IMR-90 (cell line): ENCODE data around the gene IFIT3. TPM values are rescaled to one million over a fixed set of nuclear protein-coding genes. Genes with fewer than 3 reads are reported as not detected.

Source experiments
- ATAC-seq: fragments of 200-7000 bp; cut with Tn5 transposase; 2 replicates; pipeline ENCODE4 v1.9.1; 2020; ENCODE audit warnings: low read depth, mild to moderate bottlenecking, moderate library complexity
- BruUV-seq: library from RNA; stranded (reverse); fragments of 400-500 nt; replicated peaks from 2 replicates; lab custom pipeline; 2021; lab: Mats Ljungman, UMichigan
- CTCF ChIA-PET: fragments of 300-600 bp; formaldehyde crosslinking; extraction: SDS; loops from one replicate; lab custom pipeline; 2021; ENCODE audit warnings: antibody characterized with exemption; lab: Yijun Ruan, JAX
- POLR2A ChIA-PET: fragments of 300-600 bp; sonication (Branson Sonifier 250); formaldehyde crosslinking; loops from one replicate; lab custom pipeline; 2022; ENCODE audit warnings: antibody characterized with exemption; ENCODE audit not compliant: unreplicated experiment; lab: Charles Lee
- DNase-seq: peaks from one replicate; pipeline ENCODE4 v3.0.0; 2013
- H2AFZ ChIP-seq: replicated peaks from 2 replicates; pipeline ENCODE3; 2013; ENCODE audit warnings: low read length, mild to moderate bottlenecking; ENCODE audit not compliant: poor library complexity
- H2AK5ac ChIP-seq: 2 replicates; pipeline ENCODE4 v1.6.1; 2013; ENCODE audit warnings: low read depth, low read length, inconsistent platforms
- H2AK9ac ChIP-seq: replicated peaks from 2 replicates; pipeline ENCODE3; 2013; ENCODE audit warnings: mild to moderate bottlenecking, low read depth, low read length, moderate library complexity; ENCODE audit not compliant: poor library complexity
- H2BK120ac ChIP-seq: 2 replicates; pipeline ENCODE4 v1.6.1; 2013; ENCODE audit warnings: low read depth, low read length, inconsistent platforms
- H2BK15ac ChIP-seq: 3 replicates; pipeline ENCODE4 v1.6.1; 2013; ENCODE audit warnings: low read depth, low read length, inconsistent platforms
- H2BK20ac ChIP-seq: 2 replicates; pipeline ENCODE4 v1.6.1; 2013; ENCODE audit warnings: low read depth, mild to moderate bottlenecking, inconsistent platforms, low read length, moderate library complexity
- H2BK5ac ChIP-seq: 2 replicates; pipeline ENCODE4 v1.6.1; 2013; ENCODE audit warnings: mild to moderate bottlenecking, low read depth, low read length, inconsistent platforms; ENCODE audit not compliant: poor library complexity, severe bottlenecking
- H3K14ac ChIP-seq: replicated peaks from 2 replicates; pipeline ENCODE4 v1.6.1; 2013; ENCODE audit warnings: low read depth, low read length, inconsistent platforms
- H3K18ac ChIP-seq: 2 replicates; pipeline ENCODE4 v1.6.1; 2013; ENCODE audit warnings: low read depth, low read length, control low read depth
- H3K23ac ChIP-seq: 2 replicates; pipeline ENCODE4 v1.6.1; 2013; ENCODE audit warnings: low read depth, low read length, inconsistent platforms
- H3K27ac ChIP-seq: 2 replicates; pipeline ENCODE4 v1.5.1; 2013; ENCODE audit warnings: mild to moderate bottlenecking, control low read depth, low read length; ENCODE audit not compliant: insufficient read depth
- H3K27me3 ChIP-seq: 2 replicates; pipeline ENCODE4 v1.6.1; 2013; ENCODE audit warnings: low read length; ENCODE audit not compliant: control insufficient read depth, insufficient read depth
- H3K36me3 ChIP-seq: 2 replicates; pipeline ENCODE4 v1.6.1; 2013; ENCODE audit warnings: low read length, mixed read lengths; ENCODE audit not compliant: control insufficient read depth, insufficient read depth
- H3K4ac ChIP-seq: 2 replicates; pipeline ENCODE4 v1.6.1; 2013; ENCODE audit warnings: low read depth, low read length, inconsistent platforms
- H3K4me1 ChIP-seq: 2 replicates; pipeline ENCODE4 v1.6.1; 2013; ENCODE audit warnings: low read length, mixed read lengths; ENCODE audit not compliant: control insufficient read depth, insufficient read depth
- H3K4me2 ChIP-seq: 2 replicates; pipeline ENCODE4 v1.6.1; 2013; ENCODE audit warnings: low read depth, mild to moderate bottlenecking, control low read depth, low read length, moderate library complexity
- H3K4me3 ChIP-seq: 2 replicates; pipeline ENCODE4 v1.5.1; 2013; ENCODE audit warnings: low read depth, mild to moderate bottlenecking, control low read depth, low read length, moderate library complexity; ENCODE audit not compliant: insufficient read depth
- H3K56ac ChIP-seq: 2 replicates; pipeline ENCODE4 v1.6.1; 2013; ENCODE audit warnings: low read length, inconsistent platforms; ENCODE audit not compliant: insufficient read depth; ENCODE audit errors: extremely low read depth
- H3K79me1 ChIP-seq, 2 experiments: 2 replicates each; pipeline ENCODE4 v1.6.1; 2013; ENCODE audit warnings: low read length in 2 of 2, inconsistent platforms in 1 of 2, low read depth in 1 of 2
- H3K9ac ChIP-seq: 2 replicates; pipeline ENCODE4 v1.6.1; 2013; ENCODE audit warnings: low read depth, low read length, control low read depth
- H3K9me1 ChIP-seq: 2 replicates; pipeline ENCODE4 v1.6.1; 2013; ENCODE audit warnings: low read length, inconsistent platforms; ENCODE audit not compliant: insufficient read depth
- H3K9me3 ChIP-seq: 2 replicates; pipeline ENCODE4 v1.6.1; 2013; ENCODE audit warnings: low read length; ENCODE audit not compliant: control insufficient read depth, insufficient read depth
- H4K20me1 ChIP-seq: 2 replicates; pipeline ENCODE4 v1.6.1; 2013; ENCODE audit warnings: low read length, inconsistent platforms; ENCODE audit not compliant: insufficient read depth
- H4K5ac ChIP-seq: 2 replicates; pipeline ENCODE4 v1.6.1; 2013; ENCODE audit warnings: mild to moderate bottlenecking, low read depth, low read length, control low read depth
- H4K8ac ChIP-seq, 2 experiments: 2 replicates each; pipeline ENCODE4 v1.6.1; 2013; ENCODE audit warnings: low read depth in 2 of 2, low read length in 2 of 2, control low read depth in 1 of 2, inconsistent platforms in 1 of 2
- H4K91ac ChIP-seq: 2 replicates; pipeline ENCODE4 v1.6.1; 2013; ENCODE audit warnings: low read depth, low read length, inconsistent platforms; ENCODE audit not compliant: insufficient read depth
- CTCF ChIP-seq: conservative IDR thresholded peaks from 2 replicates; pipeline ENCODE4 v1.5.1; 2012; ENCODE audit warnings: mild to moderate bottlenecking, low read depth, low read length, improper control_type of control experiment
- FOS ChIP-seq: fragments of 150-350 bp; IDR thresholded peaks from 2 replicates; pipeline ENCODE4 v1.6.1; 2016; ENCODE audit warnings: low read depth, low read length
- WGBS, 2 experiments: methylation state at CpG; one replicate each; pipeline versions ENCODE4 v1.1.5 to v1.1.7; 2013; ENCODE audit warnings: missing lambda C conversion rate in 2 of 2; ENCODE audit not compliant: insufficient read length in 1 of 2; ENCODE audit errors: extremely low coverage in 2 of 2; 5-methylcytosine and 5-hydroxymethylcytosine counted together
- dilution Hi-C: fragments of 300-500 bp; cut with HindIII; formaldehyde crosslinking; loops from one replicate; pipeline ENCODE4 v1.14.3; 2018; ENCODE audit warnings: low sequenced_read_pairs; ENCODE audit not compliant: unreplicated experiment
- in situ Hi-C: fragments of 300-500 bp; cut with MboI; formaldehyde crosslinking; loops from 3 replicates; pipeline ENCODE4 v1.14.3; 2019; ENCODE audit warnings: low sequenced_read_pairs, inconsistent platforms, mixed read lengths
- intact Hi-C: fragments of 100-400 bp; cut with micrococcal nuclease; formaldehyde crosslinking; loops from 2 replicates; pipeline ENCODE4 v1.10.0; 2022
- polyA plus RNA-seq, 3 experiments: library from polyadenylated mRNA; depleted of rRNA; stranded (reverse); fragments of >200 nt; gene quantifications; 2 replicates each; pipeline ENCODE4 v1.2.3, GENCODE V29; 2012; ENCODE audit warnings: low replicate concordance in 1 of 3
- total RNA-seq: library from RNA; depleted of rRNA; stranded (reverse); fragments of >200 nt; gene quantifications from 2 replicates; pipeline ENCODE4 v1.2.3, GENCODE V29; 2012

IFIT3 gene
- total and polyA plus RNA-seq, 2 of the 4 experiments (the other 2 are of a cell fraction): 3.5 to 7.3 TPM

GRCh38 chr10:89306434-89307268 is 21.1 kb upstream of the IFIT3 start:
- Histone ChIP-seq H3K56ac (no peak overlapping the region), H2BK5ac (no peak overlapping the region), H2AFZ (no peak overlapping the region), H3K4me3 (no peak overlapping the region), H2AK5ac (no peak overlapping the region), H4K20me1 (no peaks in the 10 kb centered on the region), H3K4me2 (no peak overlapping the region), H3K14ac (no peak overlapping the region), H3K9me3 (no peaks in the 10 kb centered on the region), H2BK120ac (no peak overlapping the region), H2AK9ac (no peak overlapping the region), H3K4me1 (peaks cover 8% of the 10 kb centered on the region), H4K8ac (no peak overlapping the region), H3K4ac (no peak overlapping the region), H3K9me1 (no peaks in the 10 kb centered on the region), H2BK20ac (no peak overlapping the region), H3K23ac (no peak overlapping the region), H3K36me3 (no peaks in the 10 kb centered on the region; the same call in 1 of the 2 replicates), H4K91ac (no peak overlapping the region), H3K18ac (no peak overlapping the region), H2BK15ac (no peak overlapping the region), H4K5ac (no peak overlapping the region), H3K27ac (no peak overlapping the region), H3K9ac (no peak overlapping the region), H3K27me3 (no peaks in the 10 kb centered on the region), H3K79me1 (peaks cover 2 to 4% of the 10 kb centered on the region in 2 experiments; a peak in 1 of 4 replicates)
- WGBS, 2 experiments: 86% methylated on average over 2 of the region's 13 CpGs; no CpG with 5 or more reads in 1 of the 2 experiments
- ChIA-PET POLR2A (no interaction called here), CTCF (no interaction called here)
- no peak for DNase-seq
- in situ Hi-C loops: no loop called here
- no TSS peak for BruUV-seq
- dilution Hi-C loops: no loop called here
- intact Hi-C loops: no loop called here
- ATAC-seq: no peak
- TF ChIP-seq CTCF (no peak), FOS (no peak)
